Measurements from ENCODE around the gene LRRC42.
A peak's percentile ranks its signal among the peaks of the same experiment; 100 is the strongest.

Gene LRRC42, protein sequence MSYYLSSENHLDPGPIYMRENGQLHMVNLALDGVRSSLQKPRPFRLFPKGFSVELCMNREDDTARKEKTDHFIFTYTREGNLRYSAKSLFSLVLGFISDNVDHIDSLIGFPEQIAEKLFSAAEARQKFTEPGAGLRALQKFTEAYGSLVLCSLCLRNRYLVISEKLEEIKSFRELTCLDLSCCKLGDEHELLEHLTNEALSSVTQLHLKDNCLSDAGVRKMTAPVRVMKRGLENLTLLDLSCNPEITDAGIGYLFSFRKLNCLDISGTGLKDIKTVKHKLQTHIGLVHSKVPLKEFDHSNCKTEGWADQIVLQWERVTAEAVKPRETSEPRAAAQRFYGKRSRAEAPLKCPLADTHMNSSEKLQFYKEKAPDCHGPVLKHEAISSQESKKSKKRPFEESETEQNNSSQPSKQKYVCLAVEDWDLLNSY

DNA sequence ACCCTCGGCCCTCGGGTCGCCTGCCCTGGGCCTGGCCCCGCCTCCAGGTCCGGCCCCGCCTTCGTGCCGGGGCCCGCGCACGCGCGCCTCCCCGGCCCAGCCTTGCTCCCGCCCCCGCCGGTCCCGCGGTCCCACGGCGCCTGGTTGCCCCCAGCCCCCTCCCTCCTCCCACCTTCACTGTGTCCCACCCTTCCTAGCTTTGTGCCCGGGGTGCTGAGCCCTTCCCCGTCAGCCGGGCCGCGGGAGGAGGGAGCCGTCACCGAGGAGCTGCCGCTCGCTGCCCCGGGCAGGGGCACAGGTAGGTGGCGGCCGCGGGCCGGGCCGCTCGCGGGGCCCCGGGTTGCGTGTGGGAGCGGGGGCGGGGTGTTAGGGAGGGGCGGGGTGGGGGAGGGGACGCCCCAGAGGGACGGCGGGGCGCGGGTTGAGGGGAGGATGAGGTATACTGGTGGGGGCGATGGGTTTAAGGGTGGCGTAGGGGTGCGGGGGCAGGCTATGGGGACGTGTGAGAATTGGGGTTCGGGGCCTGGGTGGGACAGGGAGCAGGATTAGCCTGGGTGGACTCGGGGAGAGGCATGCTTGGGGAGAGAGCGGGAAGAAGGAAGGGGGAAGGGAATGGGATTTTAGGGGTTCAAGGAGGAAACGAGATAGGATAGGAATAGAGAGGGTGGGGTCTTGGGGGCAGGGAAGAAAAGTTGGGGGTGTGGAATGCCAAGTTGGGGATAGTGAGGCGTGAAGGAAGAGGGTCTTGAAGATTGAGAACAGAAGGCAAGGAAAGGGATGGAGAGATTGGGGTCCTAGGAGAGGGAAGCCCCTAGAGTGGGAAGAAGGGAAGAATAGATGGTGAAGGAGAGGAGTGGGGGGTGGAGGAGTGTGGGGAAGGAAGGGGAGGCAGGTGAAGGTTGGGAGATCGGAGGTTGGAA, at the start of gene LRRC42:
TSS of gene LRRC42 (plus strand) at position 99 of the 920 bp plus-strand sequence. CDS start 5,650 bp downstream, outside the sequence.
- DNase-seq (no peak), ATAC-seq (peak; percentile 65)
- Mint-ChIP-seq H3K4me1 (peaks cover 47% of the 10 kb centered on the region), H3K36me3 (ENCODE audit: low read depth) (peaks cover 8% of the 10 kb centered on the region), H3K9me3 (no peaks in the 10 kb centered on the region), H3K27ac (peak within 1 kb of the TSS; percentile 94), H3K4me3 (peak within 1 kb of the TSS; percentile 98), H3K27me3 (no peaks in the 10 kb centered on the region)

DNA sequence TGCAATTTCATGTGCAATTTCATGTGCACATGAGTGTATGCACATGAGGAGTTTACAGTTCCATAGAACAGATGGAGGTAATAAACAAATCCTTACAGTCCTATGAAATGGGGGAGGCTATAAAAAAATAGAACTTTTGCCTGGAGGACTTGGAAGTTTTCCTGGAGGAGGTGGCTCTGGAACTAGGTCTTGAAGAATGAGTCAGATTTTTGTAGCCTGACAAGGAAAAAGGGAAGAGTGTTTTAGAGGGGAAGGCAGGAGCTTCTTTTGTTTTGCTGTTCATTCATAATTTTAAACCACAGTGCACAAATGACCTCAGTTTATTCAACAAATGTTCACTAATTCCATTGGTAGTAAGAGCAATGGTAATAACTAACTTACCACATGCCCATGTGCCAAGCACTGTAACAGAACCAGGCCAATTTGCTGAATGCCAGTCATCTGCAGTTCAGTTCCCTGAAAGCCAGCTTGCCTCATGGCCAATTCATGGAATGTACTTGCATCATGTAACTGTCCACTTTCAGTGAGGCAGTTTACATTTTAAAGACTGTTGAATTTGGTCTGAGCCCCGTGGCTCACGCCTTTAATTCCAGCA, 49.4 kb upstream of the LRRC42 start:
- no peak for DNase-seq
- ATAC-seq: no peak
- Mint-ChIP-seq H3K27me3 (peaks cover 7% of the 10 kb centered on the region), H3K36me3 (ENCODE audit: low read depth) (no peaks in the 10 kb centered on the region), H3K4me1 (peaks cover 13% of the 10 kb centered on the region), H3K27ac (no peak overlapping the region), H3K4me3 (no peak overlapping the region), H3K9me3 (no peaks in the 10 kb centered on the region)

DNA sequence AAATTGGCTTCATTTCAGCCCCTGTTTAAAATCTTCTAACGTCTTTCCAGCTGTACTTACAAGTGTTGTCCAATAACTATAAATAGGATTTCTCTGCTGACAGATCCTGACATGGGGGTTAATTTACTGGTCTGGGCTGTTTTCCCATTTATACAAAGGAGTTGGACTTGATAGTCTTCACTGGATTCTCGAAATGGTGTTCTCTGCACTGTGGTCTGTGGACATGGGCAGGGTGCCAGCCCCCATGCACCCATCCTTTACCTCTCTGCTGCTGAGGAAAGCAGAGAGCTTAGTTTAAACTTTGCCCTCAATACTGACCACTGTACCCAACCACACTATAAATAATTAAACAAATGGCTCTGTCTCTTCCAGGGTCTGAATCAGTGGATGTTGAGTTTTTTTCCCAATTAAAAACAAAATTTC, 46.9 kb upstream of the LRRC42 start:
- peaks cover 2% of the 10 kb centered on the region for H3K4me1 Mint-ChIP-seq
- no peak overlapping the region for H3K4me3 Mint-ChIP-seq
- H3K27ac Mint-ChIP-seq: no peak overlapping the region
- ATAC-seq: no peak
- H3K27me3 Mint-ChIP-seq: peaks cover 7% of the 10 kb centered on the region
- no peaks in the 10 kb centered on the region for H3K9me3 Mint-ChIP-seq
- DNase-seq: no peak
- H3K36me3 Mint-ChIP-seq (ENCODE audit: low read depth): no peaks in the 10 kb centered on the region

DNA sequence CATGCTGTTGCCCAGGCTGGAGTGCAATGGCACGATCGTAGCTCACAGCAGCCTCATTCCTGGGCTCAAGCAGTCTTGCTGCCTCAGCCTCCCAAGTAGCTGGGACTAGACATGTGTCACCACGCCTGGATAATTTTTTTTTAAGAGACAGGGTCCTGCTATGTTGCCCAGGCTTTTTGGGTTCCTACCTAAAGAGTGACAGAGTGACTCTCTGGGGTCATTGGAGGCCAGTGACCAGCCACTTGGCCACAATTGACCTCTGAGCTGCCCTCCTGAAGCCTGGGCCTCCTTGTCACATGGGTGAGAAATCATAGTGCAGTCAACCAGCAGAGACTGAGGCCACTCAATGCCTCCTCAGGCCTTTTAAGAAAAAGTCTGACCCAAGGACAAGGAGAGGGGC, 46.4 kb upstream of the LRRC42 start:
- no peak overlapping the region for H3K4me3 Mint-ChIP-seq
- peaks cover 7% of the 10 kb centered on the region for H3K27me3 Mint-ChIP-seq
- H3K27ac Mint-ChIP-seq: no peak overlapping the region
- DNase-seq: no peak
- no peak for ATAC-seq
- peaks cover 2% of the 10 kb centered on the region for H3K4me1 Mint-ChIP-seq
- no peaks in the 10 kb centered on the region for H3K9me3 Mint-ChIP-seq
- no peaks in the 10 kb centered on the region for H3K36me3 Mint-ChIP-seq (ENCODE audit: low read depth)

DNA sequence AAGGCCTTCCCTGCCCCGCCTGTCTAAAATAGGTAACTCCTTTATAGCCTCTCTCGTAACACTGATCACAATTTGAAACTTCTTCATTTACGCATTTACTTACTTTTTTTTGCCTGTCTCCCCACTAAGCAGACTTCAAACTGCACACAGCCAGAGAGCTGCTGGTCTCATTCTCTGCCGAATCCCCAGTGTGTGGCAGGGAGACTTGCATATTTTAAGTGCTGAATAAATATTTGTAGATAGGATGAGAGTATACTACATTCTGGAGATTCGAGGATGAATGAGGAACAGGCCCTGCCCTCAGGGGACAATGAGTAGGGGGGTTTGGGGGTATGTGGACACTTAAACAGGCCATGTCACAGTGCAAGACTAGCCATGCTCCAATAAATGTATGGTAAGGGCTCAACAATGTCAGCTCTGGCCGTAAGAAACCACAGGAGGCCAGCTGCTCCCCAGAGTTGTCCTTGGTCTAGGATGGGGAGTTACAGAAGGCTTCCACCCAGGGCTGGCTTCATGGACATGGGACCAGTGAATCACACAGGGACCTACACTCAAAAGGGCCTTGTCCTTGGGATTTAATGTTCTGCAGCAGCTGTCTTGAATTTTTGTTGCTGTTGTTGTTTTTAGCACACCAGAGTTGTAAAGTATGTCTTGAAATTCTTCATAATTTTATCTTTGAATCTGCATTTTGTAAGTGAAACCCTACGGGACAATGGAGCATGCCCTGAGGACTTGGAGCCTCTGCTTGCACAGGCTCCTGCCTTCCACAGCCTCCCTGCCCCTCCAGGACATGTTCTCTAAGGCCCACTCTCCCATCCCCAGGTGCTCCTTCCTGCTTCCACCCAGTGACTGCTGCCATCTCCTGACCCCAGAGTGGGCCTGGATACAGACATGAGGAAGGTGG, 43.7 kb upstream of the LRRC42 start:
- Mint-ChIP-seq H3K4me1 (peaks cover 2% of the 10 kb centered on the region), H3K27ac (no peak overlapping the region), H3K4me3 (no peak overlapping the region), H3K36me3 (ENCODE audit: low read depth) (no peaks in the 10 kb centered on the region), H3K9me3 (no peaks in the 10 kb centered on the region), H3K27me3 (no peaks in the 10 kb centered on the region)
- ATAC-seq (no peak), DNase-seq (no peak)

DNA sequence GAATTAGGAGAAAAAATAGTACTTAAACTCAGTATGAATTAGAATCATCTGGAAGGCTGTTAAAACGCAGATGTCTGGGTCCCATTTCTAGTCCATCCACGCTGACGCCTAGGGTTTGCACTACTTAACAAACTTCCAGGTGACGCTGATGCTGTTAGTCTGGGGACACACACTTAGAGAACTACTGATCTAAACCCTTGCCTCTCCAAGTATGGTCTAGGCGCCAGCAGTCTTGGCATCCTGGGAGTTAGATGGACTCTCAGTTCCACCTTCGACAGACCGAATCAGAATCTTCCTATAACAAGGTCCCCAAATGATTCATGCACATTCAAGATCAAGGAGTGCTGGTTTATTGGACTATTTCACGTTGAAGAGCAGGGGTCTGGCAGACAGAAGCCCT, 40.6 kb upstream of the LRRC42 start:
- ATAC-seq (no peak), DNase-seq (no peak)
- H3K4me1 Mint-ChIP-seq: peaks cover 2% of the 10 kb centered on the region
- no peak overlapping the region for H3K4me3 Mint-ChIP-seq
- no peaks in the 10 kb centered on the region for H3K9me3 Mint-ChIP-seq
- no peak overlapping the region for H3K27ac Mint-ChIP-seq
- no peaks in the 10 kb centered on the region for H3K27me3 Mint-ChIP-seq
- H3K36me3 Mint-ChIP-seq (ENCODE audit: low read depth): no peaks in the 10 kb centered on the region

DNA sequence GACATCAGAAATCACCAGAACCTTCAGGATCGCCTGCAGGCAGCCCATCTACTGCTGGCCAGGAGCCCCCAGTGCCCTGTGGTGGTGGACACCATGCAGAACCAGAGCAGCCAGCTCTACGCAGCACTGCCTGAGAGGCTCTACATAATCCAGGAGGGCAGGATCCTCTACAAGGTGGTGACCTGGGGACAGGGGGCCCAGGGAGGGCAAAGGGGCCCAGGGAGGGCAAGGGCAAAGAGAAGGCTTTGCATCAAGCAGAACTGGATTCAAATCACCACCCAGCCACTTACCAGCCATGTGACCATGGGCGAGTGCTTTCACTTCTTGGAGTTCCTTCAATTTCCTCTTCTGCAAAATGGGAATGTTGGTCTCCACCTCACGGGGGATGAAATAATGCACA, 40.0 kb upstream of the LRRC42 start:
- DNase-seq (no peak), ATAC-seq (no peak)
- no peaks in the 10 kb centered on the region for H3K27me3 Mint-ChIP-seq
- no peak overlapping the region for H3K27ac Mint-ChIP-seq
- H3K36me3 Mint-ChIP-seq (ENCODE audit: low read depth): no peaks in the 10 kb centered on the region
- no peak overlapping the region for H3K4me3 Mint-ChIP-seq
- peaks cover under 1% of the 10 kb centered on the region for H3K4me1 Mint-ChIP-seq
- no peaks in the 10 kb centered on the region for H3K9me3 Mint-ChIP-seq

DNA sequence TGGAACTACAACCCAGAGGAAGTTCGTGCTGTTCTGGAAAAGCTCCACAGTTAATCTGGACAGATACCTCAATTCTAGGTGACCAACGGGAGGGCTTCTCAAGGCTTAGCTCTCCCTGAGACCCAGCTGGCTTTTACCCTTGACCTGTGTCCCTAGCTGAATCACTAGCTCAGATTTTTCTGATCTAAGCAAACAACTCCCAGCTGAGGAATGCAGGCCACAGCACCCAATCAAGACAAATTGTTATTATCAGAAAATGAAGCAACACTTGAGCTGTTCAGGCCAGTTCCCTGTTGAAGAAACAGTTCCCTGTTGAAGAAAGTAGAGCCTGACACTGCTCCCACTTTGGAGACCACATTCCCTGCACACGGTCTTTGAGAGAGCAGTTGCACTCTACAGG, 36.2 kb upstream of the LRRC42 start:
- H3K36me3 Mint-ChIP-seq (ENCODE audit: low read depth): no peaks in the 10 kb centered on the region

DNA sequence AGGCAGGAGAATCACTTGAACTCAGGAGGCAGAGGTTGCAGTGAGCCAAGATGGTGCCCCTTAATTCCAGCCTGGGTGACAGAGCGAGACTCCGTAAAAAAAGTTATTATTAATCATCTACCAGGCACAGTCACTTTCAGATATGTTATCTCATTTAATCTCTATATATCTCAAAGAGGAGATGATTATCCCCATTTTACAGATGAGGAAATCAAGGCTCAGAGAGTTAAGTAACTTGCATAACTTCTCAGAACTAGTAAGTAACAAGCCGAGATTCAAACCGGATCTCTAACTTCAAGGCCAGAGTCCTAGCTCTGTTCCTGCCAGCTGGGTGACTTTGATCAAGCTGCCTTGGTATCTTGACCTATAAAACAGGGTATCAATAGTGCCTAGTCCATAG, 34.7 kb upstream of the LRRC42 start:
- Mint-ChIP-seq H3K36me3 (ENCODE audit: low read depth) (peaks cover 6% of the 10 kb centered on the region), H3K4me1 (peaks cover 7% of the 10 kb centered on the region), H3K4me3 (no peak overlapping the region), H3K9me3 (no peaks in the 10 kb centered on the region), H3K27ac (no peak overlapping the region), H3K27me3 (no peaks in the 10 kb centered on the region)
- ATAC-seq (no peak), DNase-seq (no peak)

More for the DNA sequence above, 36.2 kb upstream of the LRRC42 start:
- no peaks in the 10 kb centered on the region for H3K9me3 Mint-ChIP-seq
- no peak for ATAC-seq
- H3K27me3 Mint-ChIP-seq: no peaks in the 10 kb centered on the region
- H3K27ac Mint-ChIP-seq: no peak overlapping the region
- DNase-seq: no peak
- H3K4me1 Mint-ChIP-seq: no peaks in the 10 kb centered on the region
- no peak overlapping the region for H3K4me3 Mint-ChIP-seq

DNA sequence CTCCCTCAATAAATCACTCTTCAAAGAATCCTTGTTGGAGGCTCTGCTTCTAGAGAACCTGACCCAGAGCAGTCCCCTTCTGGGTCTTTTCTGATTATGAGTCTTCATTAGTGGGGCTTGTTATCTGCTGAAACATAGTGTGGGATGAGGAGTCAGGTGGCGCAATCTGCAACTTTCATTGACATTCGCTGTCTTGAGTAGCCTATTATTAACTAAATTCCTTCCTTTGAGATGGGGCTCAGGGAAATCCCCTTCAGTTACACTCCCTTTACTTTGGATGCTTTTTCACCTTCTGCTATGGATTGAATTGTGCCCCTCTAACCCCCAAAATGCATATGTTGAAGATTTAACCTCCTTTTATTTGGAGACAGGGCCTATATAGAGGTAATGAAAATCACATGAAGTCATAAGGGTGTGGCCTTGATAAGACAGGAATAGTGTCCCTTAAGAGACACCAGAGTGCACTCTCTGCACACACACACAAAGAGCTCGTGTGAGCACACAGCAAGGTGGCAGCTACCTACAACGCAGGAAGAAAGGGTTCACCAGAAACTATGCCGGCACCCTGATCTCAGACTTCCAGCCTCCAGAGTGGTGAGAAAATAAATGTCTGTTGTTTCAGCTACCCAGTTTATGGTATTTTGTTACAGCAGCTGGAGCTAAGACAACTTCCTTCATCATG, 32.7 kb upstream of the LRRC42 start:
- DNase-seq (no peak), ATAC-seq (no peak)
- peaks cover 12% of the 10 kb centered on the region for H3K36me3 Mint-ChIP-seq (ENCODE audit: low read depth)
- H3K4me1 Mint-ChIP-seq: peaks cover 11% of the 10 kb centered on the region
- H3K27ac Mint-ChIP-seq: peak overlapping the region; percentile 10
- H3K4me3 Mint-ChIP-seq: no peak overlapping the region
- H3K27me3 Mint-ChIP-seq: no peaks in the 10 kb centered on the region
- no peaks in the 10 kb centered on the region for H3K9me3 Mint-ChIP-seq

DNA sequence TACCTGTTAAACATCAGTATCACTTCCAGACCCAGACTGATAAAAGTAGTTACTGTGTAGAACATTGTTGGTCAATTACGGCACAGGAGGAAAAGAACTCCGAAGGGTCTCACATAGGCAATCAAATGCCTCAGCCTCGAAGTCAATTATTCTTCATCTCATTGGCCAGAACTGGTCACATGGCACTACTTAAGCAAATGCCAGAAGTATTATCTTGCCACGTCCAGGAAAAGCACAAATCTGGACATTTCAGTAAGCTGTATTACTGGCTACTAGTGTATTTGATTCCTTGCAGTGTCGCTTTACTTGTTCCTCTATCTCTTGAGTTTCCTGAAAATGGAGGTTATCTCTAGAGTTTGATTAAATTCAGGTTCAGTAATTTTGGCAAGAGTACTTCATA, 27.8 kb upstream of the LRRC42 start:
- Mint-ChIP-seq H3K9me3 (no peaks in the 10 kb centered on the region), H3K4me3 (no peak overlapping the region), H3K4me1 (peaks cover 31% of the 10 kb centered on the region), H3K27ac (no peak overlapping the region), H3K36me3 (ENCODE audit: low read depth) (peaks cover 21% of the 10 kb centered on the region), H3K27me3 (no peaks in the 10 kb centered on the region)
- ATAC-seq (no peak), DNase-seq (no peak)

DNA sequence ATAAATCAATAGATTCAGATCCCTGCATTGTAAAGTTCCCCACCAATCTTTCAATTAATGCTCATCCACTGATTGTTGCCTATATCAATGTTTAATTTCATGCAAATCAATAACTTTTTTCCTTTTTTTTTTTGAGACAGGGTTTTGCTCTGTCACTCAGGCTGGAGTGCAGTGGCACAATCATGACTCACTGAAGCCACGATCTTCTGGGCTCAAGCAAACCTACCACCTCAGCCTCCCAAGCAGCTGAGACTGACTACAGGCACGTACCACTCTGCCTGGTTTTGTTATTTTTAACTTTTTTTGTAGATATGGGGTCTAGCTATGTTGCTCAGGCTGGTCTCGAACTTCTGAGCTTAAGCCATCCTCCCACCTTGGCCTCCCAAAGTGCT, 26.5 kb upstream of the LRRC42 start:
- Mint-ChIP-seq H3K27ac (peak overlapping the region; percentile 90), H3K4me1 (peaks cover 31% of the 10 kb centered on the region), H3K9me3 (no peaks in the 10 kb centered on the region), H3K36me3 (ENCODE audit: low read depth) (peaks cover 27% of the 10 kb centered on the region), H3K4me3 (peak overlapping the region; percentile 52), H3K27me3 (no peaks in the 10 kb centered on the region)
- DNase-seq (peak; percentile 30), ATAC-seq (peak; percentile 95)

DNA sequence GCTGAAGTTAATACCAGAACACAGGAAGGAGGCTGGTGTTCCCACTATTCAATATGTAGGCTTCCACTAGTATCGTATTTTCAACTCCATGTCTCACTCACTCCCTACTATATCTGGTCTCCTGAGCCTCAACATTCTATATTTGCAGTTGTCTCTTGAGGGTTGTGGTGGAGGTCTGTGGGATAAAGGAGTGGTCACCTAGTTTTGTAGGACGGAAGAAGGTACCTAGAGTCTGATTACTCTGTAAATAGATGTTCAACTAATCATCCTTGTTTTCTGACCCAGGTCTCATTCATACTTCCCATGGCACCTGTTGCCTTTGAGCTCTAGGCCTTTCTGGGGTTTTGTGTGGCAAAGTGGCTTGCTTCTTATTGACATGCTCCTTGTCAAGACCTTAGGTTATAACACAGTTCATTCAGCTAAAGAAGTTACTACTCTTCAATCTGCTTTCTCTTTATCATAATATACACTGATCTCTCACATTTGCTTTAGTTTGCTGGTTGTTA, 18.7 kb upstream of the LRRC42 start:
- no peaks in the 10 kb centered on the region for H3K27me3 Mint-ChIP-seq

More for the DNA sequence above, 18.7 kb upstream of the LRRC42 start:
- Mint-ChIP-seq H3K4me1 (no peaks in the 10 kb centered on the region), H3K36me3 (ENCODE audit: low read depth) (peaks cover 41% of the 10 kb centered on the region), H3K4me3 (no peak overlapping the region), H3K27ac (no peak overlapping the region), H3K9me3 (no peaks in the 10 kb centered on the region)
- DNase-seq (no peak), ATAC-seq (no peak)

All from activated naive CD8-positive, alpha-beta T cell treated with anti-CD3 and anti-CD28 coated beads, Interleukin-2, amount 50 U/mL, for 24 hours (primary cell).